ENCODE data around the gene IFITM2. TPM values are rescaled to one million over a fixed set of nuclear protein-coding genes. Genes with fewer than 3 reads are reported as not detected.

Gene IFITM2
- total and polyA plus RNA-seq, 2 donors (not counting 1 experiment from before 2014, with no cell fraction given) = 51.2 to 714 TPM

DNA sequence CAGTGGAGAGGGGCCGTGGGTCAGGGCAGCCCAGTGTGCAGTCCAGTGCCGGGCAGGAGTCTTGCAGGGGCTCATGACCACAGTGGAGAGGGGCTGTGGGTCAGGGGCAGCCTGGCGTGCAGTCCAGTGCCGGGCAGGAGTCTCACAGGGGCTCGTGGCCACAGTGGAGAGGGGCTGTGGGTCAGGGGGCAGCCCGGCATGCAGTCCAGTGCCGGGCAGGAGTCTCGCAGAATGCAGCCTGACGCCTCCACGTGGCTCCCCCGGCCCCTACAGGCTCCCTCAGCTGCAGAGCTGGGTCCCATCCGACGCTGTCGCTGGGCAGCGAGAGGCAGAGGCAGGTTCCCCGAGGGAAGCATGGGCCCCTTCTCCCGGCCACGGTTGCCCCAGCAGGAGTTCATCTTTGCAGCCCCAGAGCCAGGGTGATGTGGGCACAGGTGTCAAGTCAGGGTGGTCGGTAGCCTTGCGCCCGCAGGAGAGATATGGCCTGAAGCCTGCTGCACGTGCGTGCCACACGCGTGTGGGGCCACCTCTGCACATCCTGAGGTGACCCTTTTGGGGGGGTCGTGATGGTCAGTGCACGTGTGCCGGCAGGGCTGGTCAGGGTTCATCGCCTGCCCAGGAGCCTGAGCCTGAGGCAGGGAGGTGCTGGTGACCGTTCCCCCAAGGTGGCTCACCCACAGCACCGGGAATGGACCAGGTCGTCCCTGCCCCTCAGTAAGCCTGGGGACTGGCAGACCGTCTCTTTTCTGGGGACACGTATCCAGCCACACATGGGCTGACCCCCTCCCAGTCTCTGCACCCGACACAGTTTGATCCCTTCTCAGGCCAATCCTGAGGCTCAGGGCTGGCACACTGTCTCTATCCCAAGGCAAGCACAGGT is 11.2 kb upstream of the IFITM2 start:
- no peaks in the 10 kb centered on the region for H4K20me1 ChIP-seq (ENCODE audit: control insufficient read depth, extremely low read depth, insufficient read depth, low read length)
- H3K9me3 ChIP-seq (ENCODE audit: control insufficient read depth, insufficient read depth, low read depth, low read length) = no peaks in the 10 kb centered on the region
- no peak overlapping the region for H2AFZ ChIP-seq (ENCODE audit: low read length)
- no peak overlapping the region for H3K4me2 ChIP-seq (ENCODE audit: extremely low read depth, insufficient read depth, low read length)
- no peaks in the 10 kb centered on the region for H3K79me2 ChIP-seq (ENCODE audit: control insufficient read depth, insufficient read depth, low read length)
- H3K4me3 ChIP-seq (replicated peaks in 1 of 4; ENCODE audit: control extremely low read depth in 1 of 4, insufficient read depth in 1 of 4, low read depth in 3 of 4, low read length in 4 of 4) = no peak overlapping the region
- H3K36me3 ChIP-seq (ENCODE audit: control insufficient read depth, insufficient read depth, low read length) = no peaks in the 10 kb centered on the region
- H3K9ac ChIP-seq (ENCODE audit: insufficient read depth, low read length) = no peak overlapping the region
- no peak for DNase-seq (ENCODE audit: low read depth in 2 of 2)
- H3K4me1 ChIP-seq (ENCODE audit: control insufficient read depth, extremely low read depth, insufficient read depth, low read length) = peaks cover 3% of the 10 kb centered on the region
- H3K27ac ChIP-seq (ENCODE audit: insufficient read depth, low read length) = no peak overlapping the region
- no peak for TF ChIP-seq EZH2 (IDR thresholded peaks at IDR 0.05; ENCODE audit: low read length, missing control alignments)
- no peak for TF ChIP-seq CTCF (conservative IDR thresholded peaks at IDR 0.05 in 1 of 2, IDR thresholded peaks at IDR 0.05 in 1 of 2; ENCODE audit: low read depth in 1 of 2, low read length in 2 of 2)
- H3K27me3 ChIP-seq (ENCODE audit: control insufficient read depth, insufficient read depth, low read length) = peaks cover 8% of the 10 kb centered on the region

DNA sequence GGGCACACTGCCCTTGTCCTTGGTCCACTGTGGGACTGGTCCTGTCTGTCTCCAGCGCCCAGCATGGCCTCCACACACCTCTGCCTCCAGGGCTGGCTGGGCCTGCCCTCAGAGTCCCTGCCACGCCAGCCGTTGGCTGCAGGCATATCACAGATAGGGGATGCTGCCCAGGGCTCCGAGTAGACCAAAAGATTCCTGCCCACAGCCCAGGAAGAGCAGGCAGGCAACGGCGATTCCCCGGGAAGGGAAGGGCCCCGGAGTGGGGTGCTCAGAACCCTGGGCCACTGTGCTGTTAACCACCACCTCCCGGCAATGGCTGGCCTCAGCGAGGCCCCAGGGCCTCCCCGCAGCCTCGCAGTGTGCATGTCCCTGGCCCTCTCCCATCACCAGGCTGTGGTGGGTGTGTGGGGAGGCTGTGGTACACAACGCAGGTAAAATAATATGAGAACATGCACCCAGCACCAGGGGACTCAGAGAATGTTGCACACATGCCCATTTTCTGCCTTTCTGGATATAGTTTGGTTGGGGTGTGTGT is 10.5 kb upstream of the IFITM2 start:
- Histone ChIP-seq H3K9ac (ENCODE audit: insufficient read depth, low read length) (no peak overlapping the region), H2AFZ (ENCODE audit: low read length) (no peak overlapping the region), H4K20me1 (ENCODE audit: control insufficient read depth, extremely low read depth, insufficient read depth, low read length) (no peaks in the 10 kb centered on the region), H3K4me2 (ENCODE audit: extremely low read depth, insufficient read depth, low read length) (no peak overlapping the region), H3K27me3 (ENCODE audit: control insufficient read depth, insufficient read depth, low read length) (peaks cover 8% of the 10 kb centered on the region), H3K9me3 (ENCODE audit: control insufficient read depth, insufficient read depth, low read depth, low read length) (no peaks in the 10 kb centered on the region), H3K4me3 (replicated peaks in 1 of 4; ENCODE audit: control extremely low read depth in 1 of 4, insufficient read depth in 1 of 4, low read depth in 3 of 4, low read length in 4 of 4) (no peak overlapping the region), H3K36me3 (ENCODE audit: control insufficient read depth, insufficient read depth, low read length) (no peaks in the 10 kb centered on the region), H3K27ac (ENCODE audit: insufficient read depth, low read length) (no peak overlapping the region), H3K4me1 (ENCODE audit: control insufficient read depth, extremely low read depth, insufficient read depth, low read length) (peaks cover 3% of the 10 kb centered on the region), H3K79me2 (ENCODE audit: control insufficient read depth, insufficient read depth, low read length) (no peaks in the 10 kb centered on the region)
- no peak for DNase-seq (ENCODE audit: low read depth in 2 of 2)
- TF ChIP-seq CTCF (conservative IDR thresholded peaks at IDR 0.05 in 1 of 2, IDR thresholded peaks at IDR 0.05 in 1 of 2; ENCODE audit: low read depth in 1 of 2, low read length in 2 of 2) = no peak
- TF ChIP-seq EZH2 (IDR thresholded peaks at IDR 0.05; ENCODE audit: low read length, missing control alignments) = no peak

DNA sequence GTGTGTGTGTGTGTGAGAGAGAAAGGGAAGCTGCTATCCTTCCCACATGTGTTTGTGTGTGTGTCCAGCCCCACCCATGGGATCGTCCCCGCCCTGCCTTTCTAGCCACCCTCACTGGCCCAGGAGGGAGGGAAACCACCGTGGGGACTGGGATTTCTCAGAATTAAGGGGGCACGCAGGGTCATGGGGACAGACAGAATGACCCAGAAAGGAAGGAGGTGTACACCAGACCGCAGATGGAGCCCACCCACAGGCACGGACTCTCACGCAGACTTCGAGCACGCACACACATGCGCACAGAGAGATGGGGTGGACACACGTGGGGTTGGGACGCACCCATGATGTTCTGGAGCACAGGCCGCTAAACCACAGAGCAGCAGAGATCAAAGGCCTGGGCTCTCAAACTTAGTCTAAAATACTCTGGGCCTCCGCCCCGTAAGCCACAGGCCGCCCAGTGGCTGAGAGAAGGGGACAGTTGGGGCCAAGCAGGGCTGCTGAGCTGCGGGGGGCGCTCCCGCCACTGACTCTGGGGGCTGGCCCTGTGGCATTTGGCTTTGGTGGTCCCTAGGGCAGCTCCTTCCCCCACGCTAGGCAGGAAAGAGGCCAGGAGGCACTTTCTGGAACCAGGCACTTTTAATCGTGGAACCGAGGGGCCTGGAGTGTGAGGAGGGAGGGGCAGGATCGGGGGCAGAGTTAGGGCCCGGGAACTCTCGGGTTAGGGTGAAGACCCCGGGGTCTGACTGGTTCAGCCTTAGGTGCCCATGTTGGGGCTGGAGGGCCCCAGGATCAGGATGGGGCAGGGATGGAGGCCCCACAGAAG is 9.8 kb upstream of the IFITM2 start:
- Histone ChIP-seq H3K9me3 (ENCODE audit: control insufficient read depth, insufficient read depth, low read depth, low read length) (no peaks in the 10 kb centered on the region), H2AFZ (ENCODE audit: low read length) (no peak overlapping the region), H3K36me3 (ENCODE audit: control insufficient read depth, insufficient read depth, low read length) (no peaks in the 10 kb centered on the region), H3K27ac (ENCODE audit: insufficient read depth, low read length) (no peak overlapping the region), H3K4me2 (ENCODE audit: extremely low read depth, insufficient read depth, low read length) (no peak overlapping the region), H3K27me3 (ENCODE audit: control insufficient read depth, insufficient read depth, low read length) (peaks cover 8% of the 10 kb centered on the region), H3K9ac (ENCODE audit: insufficient read depth, low read length) (no peak overlapping the region), H4K20me1 (ENCODE audit: control insufficient read depth, extremely low read depth, insufficient read depth, low read length) (no peaks in the 10 kb centered on the region), H3K4me1 (ENCODE audit: control insufficient read depth, extremely low read depth, insufficient read depth, low read length) (peaks cover 3% of the 10 kb centered on the region), H3K4me3 (replicated peaks in 1 of 4; ENCODE audit: control extremely low read depth in 1 of 4, insufficient read depth in 1 of 4, low read depth in 3 of 4, low read length in 4 of 4) (no peak overlapping the region), H3K79me2 (ENCODE audit: control insufficient read depth, insufficient read depth, low read length) (no peaks in the 10 kb centered on the region)
- no peak for TF ChIP-seq CTCF (conservative IDR thresholded peaks at IDR 0.05 in 1 of 2, IDR thresholded peaks at IDR 0.05 in 1 of 2; ENCODE audit: low read depth in 1 of 2, low read length in 2 of 2)
- no peak for TF ChIP-seq EZH2 (IDR thresholded peaks at IDR 0.05; ENCODE audit: low read length, missing control alignments)
- DNase-seq (ENCODE audit: low read depth in 2 of 2) = no peak

All from fibroblast of lung (primary cell).